HAP-1 (cell line): ENCODE measurements around the gene HCST.
"Not testable (repeated sequence)": the region's sequence is repeated elsewhere in the genome, so short reads cannot be mapped to it uniquely, and the experiment has no call there.

Source experiments
- DNase-seq, 2 experiments: peaks; one replicate each; pipeline ENCODE4 v3.0.0-alpha.2; 2016 to 2020; ENCODE audit warnings: low spot score in 2 of 2
- H3K27me3 ChIP-seq: fragments of 250-450 bp; sonication (Bioruptor Pico); 2 replicates; pipeline ENCODE4 v1.5.1; 2020; ENCODE audit warnings: low read depth, mild to moderate bottlenecking, moderate library complexity
- H3K36me3 ChIP-seq: fragments of 250-450 bp; sonication (Bioruptor Pico); replicated peaks from 2 replicates; pipeline ENCODE4 v1.5.1; 2020; ENCODE audit warnings: mild to moderate bottlenecking
- H3K4me1 ChIP-seq: fragments of 250-450 bp; sonication (Bioruptor Pico); 2 replicates; pipeline ENCODE4 v1.5.1; 2020; ENCODE audit warnings: mild to moderate bottlenecking
- H3K4me3 ChIP-seq: fragments of 250-450 bp; sonication (Bioruptor Pico); 2 replicates; pipeline ENCODE4 v1.5.1; 2020; ENCODE audit warnings: mild to moderate bottlenecking, moderate library complexity
- H3K9me3 ChIP-seq: fragments of 250-450 bp; sonication (Bioruptor Pico); 2 replicates; pipeline ENCODE4 v1.5.1; 2020; ENCODE audit warnings: mild to moderate bottlenecking, moderate library complexity
- in situ Hi-C: fragments of 300-500 bp; cut with MboI; formaldehyde crosslinking; loops from 3 replicates; pipeline ENCODE4 v1.14.3; 2020; ENCODE audit warnings: low sequenced_read_pairs, inconsistent platforms, mixed read lengths

HCST gene

GRCh38 chr19:35903550-35904179 lies 1.3 kb downstream of the HCST start:
- H3K36me3 ChIP-seq = no peaks in the 10 kb centered on the region
- in situ Hi-C loops = no loop called here
- peak; percentile 41 to 79 for DNase-seq
- peaks cover 7% of the 10 kb centered on the region; the same call in 1 of the 2 replicates for H3K4me1 ChIP-seq
- peak overlapping the region; percentile 25 for H3K4me3 ChIP-seq
- no peaks in the 10 kb centered on the region for H3K27me3 ChIP-seq
- no peaks in the 10 kb centered on the region for H3K9me3 ChIP-seq

- in situ Hi-C loops = no loop called here
- no peak overlapping the region for H3K4me3 ChIP-seq
- no peaks in the 10 kb centered on the region for H3K36me3 ChIP-seq
- no peaks in the 10 kb centered on the region for H3K9me3 ChIP-seq
- no peaks in the 10 kb centered on the region for H3K27me3 ChIP-seq
- no peak for DNase-seq
- peaks cover 7% of the 10 kb centered on the region; the same call in 1 of the 2 replicates for H3K4me1 ChIP-seq
These were observed 2.2 kb downstream of the HCST start for GRCh38 chr19:35904311-35905068.

- Histone ChIP-seq H3K4me3 (no peak overlapping the region), H3K36me3 (no peaks in the 10 kb centered on the region), H3K4me1 (peaks cover 7% of the 10 kb centered on the region; the same call in 1 of the 2 replicates), H3K27me3 (no peaks in the 10 kb centered on the region), H3K9me3 (no peaks in the 10 kb centered on the region)
- in situ Hi-C loops = no loop called here
- no peak for DNase-seq
These were observed 2.9 kb downstream of the HCST start for GRCh38 chr19:35905178-35905727.

GRCh38 chr19:35907377-35907745 lies 5.0 kb downstream of the HCST start:
- H3K4me1 ChIP-seq = peaks cover 4% of the 10 kb centered on the region; the same call in 1 of the 2 replicates
- in situ Hi-C loops = no loop called here

GRCh38 chr19:35908010-35908441 lies 5.7 kb downstream of the HCST start, which contains the start of gene TYROBP:
Gene TYROBP (minus strand): TSS chr19:35908295. CDS start chr19:35908228, 67 bp downstream.
- DNase-seq = no peak
- Histone ChIP-seq H3K36me3 (no peaks in the 10 kb centered on the region), H3K4me1 (peaks cover 4% of the 10 kb centered on the region; the same call in 1 of the 2 replicates), H3K9me3 (no peaks in the 10 kb centered on the region), H3K27me3 (no peaks in the 10 kb centered on the region), H3K4me3 (no peak within 1 kb of the TSS)
- in situ Hi-C loops = no loop called here

More at GRCh38 chr19:35907377-35907745, 5.0 kb downstream of the HCST start:
- H3K9me3 ChIP-seq = no peaks in the 10 kb centered on the region
- no peak for DNase-seq
- H3K27me3 ChIP-seq = no peaks in the 10 kb centered on the region
- H3K36me3 ChIP-seq = no peaks in the 10 kb centered on the region
- H3K4me3 ChIP-seq = no peak overlapping the region

- H3K4me3 ChIP-seq = no peak overlapping the region
- no peaks in the 10 kb centered on the region for H3K9me3 ChIP-seq
- no peaks in the 10 kb centered on the region for H3K27me3 ChIP-seq
- H3K4me1 ChIP-seq = no peaks in the 10 kb centered on the region
- no peak for DNase-seq
- H3K36me3 ChIP-seq = no peaks in the 10 kb centered on the region
- in situ Hi-C loops = no loop called here
These were observed 6.8 kb downstream of the HCST start for GRCh38 chr19:35908973-35909683.

GRCh38 chr19:35909684-35910035 lies 7.3 kb downstream of the HCST start:
- H3K27me3 ChIP-seq = no peaks in the 10 kb centered on the region
- in situ Hi-C loops = no loop called here
- H3K4me3 ChIP-seq = no peak overlapping the region
- no peaks in the 10 kb centered on the region for H3K36me3 ChIP-seq
- no peaks in the 10 kb centered on the region for H3K4me1 ChIP-seq
- DNase-seq = no peak
- H3K9me3 ChIP-seq = no peaks in the 10 kb centered on the region

GRCh38 chr19:35910355-35910754 lies 8.0 kb downstream of the HCST start:
- H3K4me1 ChIP-seq, H3K9me3 ChIP-seq, in situ Hi-C loops, H3K27me3 ChIP-seq, H3K4me3 ChIP-seq, H3K36me3 ChIP-seq, DNase-seq: not testable (repeated sequence)

GRCh38 chr19:35911173-35911572 lies 8.8 kb downstream of the HCST start:
- Histone ChIP-seq H3K4me3 (no peak overlapping the region), H3K9me3 (no peaks in the 10 kb centered on the region), H3K27me3 (no peaks in the 10 kb centered on the region), H3K36me3 (no peaks in the 10 kb centered on the region), H3K4me1 (no peaks in the 10 kb centered on the region)
- DNase-seq = no peak
- in situ Hi-C loops = no loop called here

GRCh38 chr19:35911790-35912189 lies 9.5 kb downstream of the HCST start:
- no peaks in the 10 kb centered on the region for H3K9me3 ChIP-seq
- H3K36me3 ChIP-seq = no peaks in the 10 kb centered on the region
- H3K4me3 ChIP-seq = no peak overlapping the region
- no peaks in the 10 kb centered on the region for H3K27me3 ChIP-seq
- DNase-seq = no peak
- in situ Hi-C loops = no loop called here
- no peaks in the 10 kb centered on the region for H3K4me1 ChIP-seq

GRCh38 chr19:35913589-35913988 lies 11.3 kb downstream of the HCST start:
- H3K36me3 ChIP-seq = no peaks in the 10 kb centered on the region
- no peak for DNase-seq
- no peaks in the 10 kb centered on the region for H3K27me3 ChIP-seq
- H3K4me3 ChIP-seq = no peak overlapping the region
- no peaks in the 10 kb centered on the region for H3K4me1 ChIP-seq
- in situ Hi-C loops = no loop called here
- no peaks in the 10 kb centered on the region for H3K9me3 ChIP-seq

- no peak for DNase-seq
- H3K36me3 ChIP-seq = no peaks in the 10 kb centered on the region
- in situ Hi-C loops = no loop called here
These were observed 13.1 kb downstream of the HCST start for GRCh38 chr19:35915443-35915842.

GRCh38 chr19:35919306-35919705 lies 17.0 kb downstream of the HCST start:
- in situ Hi-C loops = no loop called here
- DNase-seq = no peak

More at GRCh38 chr19:35915443-35915842, 13.1 kb downstream of the HCST start:
- Histone ChIP-seq H3K27me3 (no peaks in the 10 kb centered on the region), H3K9me3 (no peaks in the 10 kb centered on the region), H3K4me1 (no peaks in the 10 kb centered on the region), H3K4me3 (no peak overlapping the region)

More at GRCh38 chr19:35919306-35919705, 17.0 kb downstream of the HCST start:
- Histone ChIP-seq H3K27me3 (peaks cover 7% of the 10 kb centered on the region; the same call in 1 of the 2 replicates), H3K9me3 (no peaks in the 10 kb centered on the region), H3K4me3 (no peak overlapping the region), H3K36me3 (no peaks in the 10 kb centered on the region), H3K4me1 (no peaks in the 10 kb centered on the region)
